AG09309 (cell line): ENCODE data around the gene SETD2.

Experiments used
- DNase-seq: peaks from one replicate; pipeline ENCODE4 v3.0.0-alpha.2; 2010; ENCODE audit warnings: low read depth
- H3K4me3 ChIP-seq: 2 replicates; pipeline ENCODE4 v1.5.1; 2011; ENCODE audit warnings: mild to moderate bottlenecking, low read depth, low read length, moderate library complexity; ENCODE audit not compliant: control insufficient read depth
- CTCF ChIP-seq: IDR thresholded peaks from 2 replicates; pipeline ENCODE4 v1.5.1; 2011; ENCODE audit warnings: mild to moderate bottlenecking, low read depth, low read length, inconsistent platforms; ENCODE audit not compliant: insufficient read depth, control insufficient read depth; ENCODE audit errors: missing control alignments

The SETD2 gene

DNA sequence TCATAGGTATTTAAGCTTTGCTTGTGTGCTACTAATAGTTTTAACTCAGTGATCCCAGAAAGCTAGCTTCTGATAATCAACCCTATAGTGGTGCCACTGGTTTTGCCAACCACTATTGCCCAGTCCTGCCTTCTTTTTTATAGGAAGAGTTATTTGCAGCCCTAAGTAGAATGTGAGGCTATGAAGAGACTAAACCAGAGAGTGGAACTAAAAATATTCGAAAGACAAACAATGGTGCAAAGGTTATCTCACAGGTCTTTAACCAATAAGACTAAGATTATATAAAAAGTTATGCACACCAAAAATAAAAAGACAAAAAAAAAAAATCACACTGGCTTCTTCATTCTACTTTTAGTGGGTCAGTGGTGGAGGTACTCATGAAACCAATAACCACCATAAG lies 98.9 kb downstream of the SETD2 start:
- no peak overlapping the region for H3K4me3 ChIP-seq
- no peak for DNase-seq
- TF ChIP-seq CTCF, result no peak

GRCh38 chr3:47057212-47057671 lies 106.7 kb downstream of the SETD2 start:
- no peak overlapping the region for H3K4me3 ChIP-seq
- TF ChIP-seq CTCF, result no peak
- DNase-seq, result peak; percentile 24

DNA sequence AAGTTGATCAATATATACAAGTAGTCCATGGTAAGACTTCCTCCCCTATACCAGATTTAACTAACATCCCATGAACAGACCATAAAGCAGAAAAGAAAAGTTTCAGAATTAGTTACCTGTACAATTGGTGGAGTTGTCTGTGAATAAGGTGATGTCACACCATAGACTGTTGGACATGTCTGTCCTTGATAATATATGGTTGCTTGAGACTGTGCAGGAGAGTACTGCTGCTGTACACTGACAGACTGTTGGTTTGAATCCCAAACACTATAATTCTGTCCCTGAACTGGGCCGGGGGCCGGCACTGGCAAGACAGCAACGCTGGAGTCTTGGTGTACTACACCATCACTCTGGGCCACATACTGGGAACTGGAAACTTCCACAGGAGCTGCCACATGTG lies 107.2 kb downstream of the SETD2 start:
- no peak for DNase-seq
- no peak for TF ChIP-seq CTCF
- no peak overlapping the region for H3K4me3 ChIP-seq

GRCh38 chr3:47054412-47054811 lies 109.5 kb downstream of the SETD2 start:
- H3K4me3 ChIP-seq, result no peak overlapping the region
- DNase-seq, result no peak
- TF ChIP-seq CTCF, result no peak

DNA sequence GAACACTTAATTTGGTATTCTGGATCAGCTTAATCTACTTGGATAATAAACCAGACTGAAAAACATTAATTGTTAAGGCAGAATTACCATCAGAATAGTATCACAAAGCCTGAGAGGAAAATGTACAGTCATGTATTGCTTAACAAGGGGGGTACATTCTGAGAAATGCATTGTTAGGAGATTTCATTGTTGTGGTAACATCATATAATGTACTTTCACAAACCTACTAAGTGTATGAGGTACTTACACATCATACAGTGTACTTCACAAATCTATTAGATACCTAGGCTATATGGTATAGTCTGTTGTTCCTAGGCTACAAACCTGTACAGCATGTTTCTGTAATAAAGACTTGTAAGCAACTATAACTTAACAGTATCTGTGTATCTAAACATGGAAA lies 116.2 kb downstream of the SETD2 start:
- no peak for DNase-seq
- no peak overlapping the region for H3K4me3 ChIP-seq
- no peak for TF ChIP-seq CTCF

DNA sequence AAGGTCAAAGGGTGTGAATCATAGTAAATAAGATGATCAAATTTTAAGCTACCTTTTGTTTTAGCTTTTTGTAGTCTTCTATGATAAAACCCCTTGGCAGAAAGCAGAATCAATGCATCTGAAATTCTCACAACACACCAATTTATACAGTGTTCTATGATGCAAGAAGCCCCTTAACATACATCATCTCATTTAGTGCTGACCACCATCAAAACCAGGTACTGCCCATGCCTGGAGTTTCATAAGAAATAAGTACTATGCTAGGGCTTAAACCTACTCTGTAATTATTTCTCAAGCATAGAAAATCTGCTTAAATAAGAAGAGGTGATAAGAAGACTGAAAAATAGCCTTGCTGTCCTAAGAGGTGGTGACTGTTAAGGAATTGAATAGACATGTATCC lies 116.8 kb downstream of the SETD2 start:
- DNase-seq, result no peak
- H3K4me3 ChIP-seq, result no peak overlapping the region
- TF ChIP-seq CTCF, result no peak

- H3K4me3 ChIP-seq, result no peak overlapping the region
- DNase-seq, result no peak
- no peak for TF ChIP-seq CTCF
These were observed 121.6 kb downstream of the SETD2 start for GRCh38 chr3:47042231-47042791.
